Effector memory CD4-positive, alpha-beta T cell (primary cell): ENCODE results near the gene YDJC.
"Not testable (repeated sequence)": the region's sequence is repeated elsewhere in the genome, so short reads cannot be mapped to it uniquely, and the experiment has no call there.

Source experiments
- DNase-seq, 3 donors: peaks; one replicate each; pipeline ENCODE4 v3.0.0-alpha.2; 2020
- H3K27ac ChIP-seq: 2 replicates; pipeline ENCODE4 v1.7.0; 2013; ENCODE audit warnings: mild to moderate bottlenecking, low read length, moderate library complexity; ENCODE audit not compliant: insufficient read depth, poor library complexity, severe bottlenecking
- H3K27me3 ChIP-seq: replicated peaks from 2 replicates; pipeline ENCODE4 v1.7.0; 2013; ENCODE audit warnings: mild to moderate bottlenecking, low read length; ENCODE audit not compliant: insufficient read depth, control insufficient read depth, poor library complexity, severe bottlenecking
- H3K36me3 ChIP-seq: 2 replicates; pipeline ENCODE4 v1.7.0; 2013; ENCODE audit warnings: mild to moderate bottlenecking, low read length, moderate library complexity; ENCODE audit not compliant: control insufficient read depth, insufficient read depth
- H3K4me1 ChIP-seq: 2 replicates; pipeline ENCODE4 v1.7.0; 2013; ENCODE audit warnings: low read length, mild to moderate bottlenecking; ENCODE audit not compliant: control insufficient read depth, insufficient read depth, poor library complexity, severe bottlenecking
- H3K4me3 ChIP-seq: 2 replicates; pipeline ENCODE4 v1.7.0; 2013; ENCODE audit warnings: low read length, low read depth, mild to moderate bottlenecking; ENCODE audit not compliant: insufficient read depth, poor library complexity, severe bottlenecking
- H3K9me3 ChIP-seq: 2 replicates; pipeline ENCODE4 v1.7.0; 2013; ENCODE audit warnings: mild to moderate bottlenecking, low read length, moderate library complexity; ENCODE audit not compliant: control insufficient read depth

YDJC gene

DNA sequence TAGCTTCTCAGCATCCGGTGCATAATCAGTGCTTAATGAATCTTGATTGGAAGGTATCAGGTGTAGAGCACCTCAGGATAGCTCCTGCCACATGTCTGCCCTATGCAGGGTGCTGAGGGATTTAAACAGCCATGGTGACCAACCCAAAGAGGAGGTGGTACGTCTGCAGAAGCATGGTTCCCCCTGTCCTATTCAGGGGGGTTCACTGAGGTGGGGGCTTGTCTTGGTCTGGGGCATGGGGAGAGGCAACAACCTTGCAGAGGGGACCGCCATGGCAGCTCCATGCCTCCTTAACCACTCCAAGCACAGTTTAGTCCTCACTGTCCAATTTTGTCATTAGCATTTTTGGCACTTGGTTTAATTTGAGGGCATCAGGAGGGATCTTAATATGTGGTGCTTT lies 37.4 kb downstream of the YDJC start:
- Histone ChIP-seq H3K4me1 (peaks cover 15% of the 10 kb centered on the region), H3K27me3 (no peaks in the 10 kb centered on the region), H3K27ac (no peak overlapping the region), H3K36me3 (peaks cover 43% of the 10 kb centered on the region), H3K9me3 (no peaks in the 10 kb centered on the region), H3K4me3 (no peak overlapping the region)
- DNase-seq: no peak

DNA sequence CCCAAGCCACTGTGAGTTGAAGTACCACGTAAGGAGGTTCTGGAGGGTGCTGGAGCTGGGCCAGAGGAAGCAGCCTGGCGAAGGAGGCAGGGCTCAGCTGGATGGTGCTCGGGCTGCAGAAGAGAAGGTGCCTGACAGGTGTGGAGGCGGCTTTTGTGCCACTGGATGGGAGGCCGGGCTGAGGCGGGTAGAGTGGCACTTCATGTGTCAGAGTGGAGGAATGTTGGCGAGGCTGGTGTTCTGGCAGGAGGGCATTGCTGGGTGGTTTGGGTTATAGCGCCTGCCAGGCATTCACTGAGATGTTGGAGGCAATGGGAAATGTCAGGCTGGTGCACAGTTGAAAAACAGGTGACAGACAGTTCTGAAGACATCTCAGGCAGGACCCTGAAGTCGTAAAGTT lies 38.1 kb downstream of the YDJC start:
- H3K27ac ChIP-seq: no peak overlapping the region
- no peaks in the 10 kb centered on the region for H3K27me3 ChIP-seq
- H3K36me3 ChIP-seq: peaks cover 43% of the 10 kb centered on the region
- DNase-seq: no peak
- no peak overlapping the region for H3K4me3 ChIP-seq
- H3K9me3 ChIP-seq: no peaks in the 10 kb centered on the region
- peaks cover 16% of the 10 kb centered on the region for H3K4me1 ChIP-seq

DNA sequence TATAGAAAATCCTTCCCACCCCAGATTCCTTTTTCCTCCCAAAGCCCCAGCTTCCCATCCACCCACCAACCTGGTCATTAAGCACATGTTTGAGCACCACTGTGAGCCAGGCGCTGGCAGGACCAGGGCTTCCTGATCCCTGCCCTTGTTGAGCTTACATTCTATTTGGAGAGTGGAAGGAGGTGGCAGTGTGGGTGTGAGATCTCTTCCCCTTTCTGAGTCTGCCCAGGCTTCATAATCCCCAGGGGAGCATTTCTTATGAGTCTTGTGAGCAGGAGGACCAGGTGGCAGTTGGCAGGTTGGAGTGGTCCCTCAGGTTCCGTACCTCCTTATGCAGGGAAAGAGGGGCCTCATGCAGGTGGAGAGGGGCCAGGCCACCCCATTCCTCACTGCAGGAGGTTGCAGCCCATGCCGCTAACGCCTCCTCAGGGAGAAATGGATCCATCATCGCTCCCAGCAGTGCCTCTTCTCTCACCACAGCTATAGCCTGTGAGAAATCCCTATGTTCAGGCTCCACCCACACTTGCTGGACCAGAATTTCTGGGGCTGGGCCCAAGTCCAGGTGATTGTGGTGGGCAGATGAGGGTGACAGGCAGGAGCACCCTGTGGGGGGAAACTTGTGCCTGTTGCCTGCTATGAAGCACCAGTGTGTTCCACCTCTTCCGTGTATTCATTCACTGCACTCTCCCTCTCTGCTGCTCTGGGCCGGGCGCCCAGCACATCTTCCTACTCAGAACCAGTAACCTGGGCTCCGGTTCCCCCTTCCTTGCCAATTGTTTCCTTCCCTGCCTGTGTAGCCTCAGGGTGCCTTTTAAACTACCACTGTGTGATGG lies 38.8 kb downstream of the YDJC start:
- H3K27me3 ChIP-seq: no peaks in the 10 kb centered on the region
- H3K27ac ChIP-seq: no peak overlapping the region
- H3K4me3 ChIP-seq: no peak overlapping the region
- no peaks in the 10 kb centered on the region for H3K9me3 ChIP-seq
- DNase-seq: no peak
- peaks cover 39% of the 10 kb centered on the region for H3K36me3 ChIP-seq
- peaks cover 16% of the 10 kb centered on the region for H3K4me1 ChIP-seq

GRCh38 chr22:21589396-21589795 lies 40.4 kb downstream of the YDJC start:
- Histone ChIP-seq H3K27ac (no peak overlapping the region), H3K9me3 (no peaks in the 10 kb centered on the region), H3K36me3 (peaks cover 23% of the 10 kb centered on the region), H3K27me3 (no peaks in the 10 kb centered on the region), H3K4me1 (peaks cover 16% of the 10 kb centered on the region), H3K4me3 (no peak overlapping the region)
- no peak for DNase-seq

DNA sequence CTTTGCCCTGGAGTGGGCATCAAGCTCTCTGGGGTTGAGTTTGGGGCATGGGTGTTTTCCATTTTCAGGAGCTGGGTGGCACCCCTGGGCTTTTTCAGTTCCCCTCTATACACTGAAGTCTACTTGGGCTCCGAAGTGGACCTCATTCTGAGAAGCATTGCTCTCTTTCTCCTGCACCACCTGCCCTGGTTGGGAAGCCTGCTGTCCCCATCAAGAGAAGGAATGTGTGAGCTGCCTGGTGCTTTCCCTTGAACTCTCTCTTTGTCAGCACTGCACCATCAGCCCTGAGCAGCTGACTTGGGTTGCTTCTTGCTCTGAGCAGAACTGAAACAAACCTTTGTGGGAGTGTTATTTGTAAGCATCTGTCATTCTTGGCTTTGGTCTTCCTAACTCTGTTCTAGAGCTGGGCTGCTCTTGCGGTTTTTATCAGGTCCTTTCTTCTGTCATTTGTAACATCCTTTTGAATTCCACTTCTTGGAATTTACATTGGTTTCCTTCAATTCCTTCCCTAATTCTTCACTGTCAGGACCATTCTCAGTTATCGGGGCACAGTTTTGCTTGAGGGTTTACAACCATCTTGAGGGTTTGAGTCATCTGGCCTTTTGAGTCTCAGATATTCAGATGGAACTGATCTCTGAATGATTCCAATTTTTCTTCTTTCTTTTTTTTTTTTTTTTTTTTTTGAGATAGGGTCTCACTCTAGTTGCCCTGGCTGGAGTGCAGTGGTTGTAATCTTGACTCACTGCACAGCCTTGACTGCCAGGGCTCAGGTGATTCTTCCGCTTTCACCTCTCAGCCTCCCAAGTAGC lies 41.8 kb downstream of the YDJC start:
- H3K4me1 ChIP-seq: peaks cover 16% of the 10 kb centered on the region
- H3K27ac ChIP-seq: no peak overlapping the region
- peaks cover 9% of the 10 kb centered on the region for H3K36me3 ChIP-seq
- H3K4me3 ChIP-seq: no peak overlapping the region
- no peaks in the 10 kb centered on the region for H3K27me3 ChIP-seq
- DNase-seq: no peak
- H3K9me3 ChIP-seq: no peaks in the 10 kb centered on the region

DNA sequence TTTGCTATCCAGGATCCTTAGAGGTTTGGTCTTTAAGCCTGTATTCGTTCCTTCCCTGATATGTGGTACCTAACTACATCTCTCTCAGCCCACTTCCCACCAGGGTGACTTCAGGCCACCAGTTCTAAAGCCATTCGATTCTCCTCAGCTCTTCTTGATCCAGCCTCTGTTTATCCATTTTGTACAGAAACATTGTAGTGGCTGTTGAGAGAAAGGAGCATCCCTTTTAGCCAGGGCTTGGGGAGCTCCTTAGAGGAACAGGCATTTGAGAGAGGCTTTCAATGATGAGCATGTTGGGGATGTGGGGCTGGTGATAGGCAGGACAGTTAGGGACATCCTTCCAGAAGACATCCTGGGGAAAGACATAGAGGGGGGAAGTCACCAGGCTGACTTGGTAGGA lies 44.4 kb downstream of the YDJC start:
- Histone ChIP-seq H3K36me3 (no peaks in the 10 kb centered on the region), H3K9me3 (no peaks in the 10 kb centered on the region), H3K27me3 (no peaks in the 10 kb centered on the region), H3K27ac (no peak overlapping the region), H3K4me1 (peaks cover 11% of the 10 kb centered on the region), H3K4me3 (no peak overlapping the region)
- DNase-seq: no peak

DNA sequence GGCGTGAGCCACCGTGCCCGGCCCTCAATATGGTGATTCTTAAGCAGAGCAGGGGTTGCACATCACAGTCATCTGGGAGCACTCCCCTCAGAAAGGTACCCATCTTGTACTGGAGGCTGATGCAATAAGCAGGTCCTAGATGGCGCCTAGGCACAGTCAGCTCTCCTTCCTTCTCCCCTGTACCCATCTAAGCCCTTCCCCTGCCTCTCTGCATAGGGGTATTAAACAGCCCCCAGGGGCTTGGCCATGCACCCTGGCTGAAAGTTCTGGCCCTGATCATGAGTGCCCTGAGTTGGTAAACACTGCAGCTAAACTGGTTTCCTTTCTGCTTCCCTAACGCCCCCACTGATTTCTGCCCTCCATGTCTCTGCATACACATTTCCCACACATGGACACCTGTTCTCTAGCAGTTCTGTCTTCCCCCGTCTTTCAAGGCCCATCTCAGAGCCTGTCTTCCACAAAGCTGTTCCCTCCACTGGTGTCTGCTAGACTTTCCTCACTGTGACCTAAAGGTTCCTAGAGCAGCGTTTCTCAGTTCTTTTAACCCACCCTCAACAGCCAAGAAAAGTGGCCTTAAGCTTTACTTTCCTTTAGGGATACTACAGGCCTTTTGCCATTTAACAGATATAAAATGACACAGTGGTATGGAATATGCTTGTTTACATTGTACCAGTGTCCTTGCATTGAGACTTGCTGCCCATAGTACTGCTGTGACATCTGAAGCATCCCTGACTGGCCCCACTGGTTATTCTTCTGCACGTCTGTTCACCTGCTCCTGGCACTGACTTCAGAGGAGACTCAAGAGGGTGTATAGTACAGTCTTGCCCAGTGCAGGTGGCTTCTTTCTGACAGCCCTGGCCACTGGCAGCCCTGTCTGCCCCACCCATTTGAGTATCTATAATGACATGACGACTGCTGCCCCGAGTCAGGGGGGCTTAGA lies 46.8 kb downstream of the YDJC start:
- H3K36me3 ChIP-seq: no peaks in the 10 kb centered on the region
- no peak for DNase-seq
- H3K9me3 ChIP-seq: no peaks in the 10 kb centered on the region
- no peak overlapping the region for H3K4me3 ChIP-seq
- no peaks in the 10 kb centered on the region for H3K27me3 ChIP-seq
- H3K27ac ChIP-seq: no peak overlapping the region
- H3K4me1 ChIP-seq: peaks cover 19% of the 10 kb centered on the region

DNA sequence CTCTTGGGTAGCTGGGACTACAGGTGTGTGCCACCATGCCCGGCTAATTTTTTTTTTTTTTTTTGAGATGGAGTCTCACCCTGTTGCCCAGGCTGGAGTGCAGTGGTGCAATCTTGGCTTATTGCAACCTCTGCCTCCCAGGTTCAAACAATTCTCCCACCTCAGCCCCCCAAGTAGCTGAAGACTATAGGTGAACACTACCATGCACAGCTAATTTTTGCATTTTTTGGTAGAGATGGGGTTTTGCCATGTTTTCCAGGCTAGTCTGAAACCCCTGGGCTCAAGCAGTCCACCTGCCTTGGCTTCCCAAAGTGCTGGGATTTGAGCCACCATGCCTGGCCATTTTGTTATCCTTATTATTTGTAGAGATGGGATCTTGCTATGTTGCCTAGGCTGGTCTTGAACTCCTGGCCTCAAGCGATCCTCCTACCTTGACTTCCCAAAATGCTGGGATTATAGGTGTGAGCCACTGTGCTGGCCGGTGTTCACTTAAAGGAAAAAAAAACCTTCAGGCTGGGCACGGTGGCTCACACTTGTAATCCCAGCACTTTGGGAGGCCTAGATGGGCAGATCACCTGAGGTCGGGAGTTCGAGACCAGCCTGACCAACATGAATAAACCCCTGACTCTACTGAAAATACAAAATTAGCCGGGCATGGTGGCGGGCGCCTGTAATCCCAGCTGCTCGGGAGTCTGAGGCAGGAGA lies 48.7 kb downstream of the YDJC start:
- H3K27ac ChIP-seq, H3K9me3 ChIP-seq, H3K4me3 ChIP-seq, DNase-seq, H3K27me3 ChIP-seq, H3K36me3 ChIP-seq: not testable (repeated sequence)
- peaks cover 11% of the 10 kb centered on the region for H3K4me1 ChIP-seq

DNA sequence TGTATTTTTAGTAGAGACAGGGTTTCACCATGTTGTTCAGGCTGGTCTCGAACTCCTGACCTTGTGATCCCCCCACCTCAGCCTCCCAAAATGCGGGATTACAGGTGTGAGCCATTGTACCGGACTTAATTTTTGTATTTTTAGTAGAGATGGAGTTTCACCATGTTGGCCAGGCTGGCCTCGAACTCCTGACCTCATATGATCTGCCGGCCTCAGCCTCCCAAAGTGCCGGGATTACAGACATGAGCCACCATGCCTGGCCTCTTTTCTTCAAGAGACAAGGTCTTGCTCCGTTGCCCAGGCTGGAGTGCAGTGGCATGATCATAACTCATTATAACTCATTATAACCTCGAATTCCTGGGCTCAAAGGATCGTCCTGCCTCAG lies 49.2 kb downstream of the YDJC start:
- not testable (repeated sequence) for H3K36me3 ChIP-seq, H3K27me3 ChIP-seq, DNase-seq, H3K9me3 ChIP-seq, H3K27ac ChIP-seq, H3K4me3 ChIP-seq
- H3K4me1 ChIP-seq: peaks cover 11% of the 10 kb centered on the region
